Measurements from ENCODE around the gene TRERF1.

TRERF1 gene

GRCh38 chr6:42402184-42402583 lies 49.5 kb downstream of the TRERF1 start:
- Mint-ChIP-seq H3K9me3 (no peaks in the 10 kb centered on the region), H3K36me3 (ENCODE audit: low read depth) (no peaks in the 10 kb centered on the region), H3K27ac (peak overlapping the region; percentile 26), H3K4me1 (peaks cover 67% of the 10 kb centered on the region), H3K27me3 (no peaks in the 10 kb centered on the region), H3K4me3 (peak overlapping the region; percentile 11)
- DNase-seq: peak; percentile 58
- peak; percentile 92 for ATAC-seq

DNA sequence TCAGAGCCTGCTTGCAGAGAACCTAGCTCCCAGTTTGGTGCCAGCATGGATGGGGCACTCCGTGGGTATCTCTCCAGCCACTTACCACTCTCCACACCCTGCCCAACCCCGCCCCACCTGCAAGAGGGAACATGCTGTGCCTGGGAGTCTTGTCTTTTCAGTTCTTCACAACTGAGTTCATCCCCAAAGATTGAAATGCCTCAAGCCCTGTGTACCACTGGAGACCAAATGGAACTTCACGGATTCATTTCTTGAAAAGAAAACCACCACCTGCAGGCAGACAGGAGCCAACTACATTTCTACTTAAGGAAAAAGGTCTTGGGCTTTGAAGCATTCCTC lies 50.1 kb downstream of the TRERF1 start:
- H3K4me3 Mint-ChIP-seq: no peak overlapping the region
- H3K27ac Mint-ChIP-seq: no peak overlapping the region
- no peaks in the 10 kb centered on the region for H3K27me3 Mint-ChIP-seq
- DNase-seq (no peak), ATAC-seq (no peak)
- H3K4me1 Mint-ChIP-seq: peaks cover 66% of the 10 kb centered on the region
- H3K36me3 Mint-ChIP-seq (ENCODE audit: low read depth): no peaks in the 10 kb centered on the region
- no peaks in the 10 kb centered on the region for H3K9me3 Mint-ChIP-seq

DNA sequence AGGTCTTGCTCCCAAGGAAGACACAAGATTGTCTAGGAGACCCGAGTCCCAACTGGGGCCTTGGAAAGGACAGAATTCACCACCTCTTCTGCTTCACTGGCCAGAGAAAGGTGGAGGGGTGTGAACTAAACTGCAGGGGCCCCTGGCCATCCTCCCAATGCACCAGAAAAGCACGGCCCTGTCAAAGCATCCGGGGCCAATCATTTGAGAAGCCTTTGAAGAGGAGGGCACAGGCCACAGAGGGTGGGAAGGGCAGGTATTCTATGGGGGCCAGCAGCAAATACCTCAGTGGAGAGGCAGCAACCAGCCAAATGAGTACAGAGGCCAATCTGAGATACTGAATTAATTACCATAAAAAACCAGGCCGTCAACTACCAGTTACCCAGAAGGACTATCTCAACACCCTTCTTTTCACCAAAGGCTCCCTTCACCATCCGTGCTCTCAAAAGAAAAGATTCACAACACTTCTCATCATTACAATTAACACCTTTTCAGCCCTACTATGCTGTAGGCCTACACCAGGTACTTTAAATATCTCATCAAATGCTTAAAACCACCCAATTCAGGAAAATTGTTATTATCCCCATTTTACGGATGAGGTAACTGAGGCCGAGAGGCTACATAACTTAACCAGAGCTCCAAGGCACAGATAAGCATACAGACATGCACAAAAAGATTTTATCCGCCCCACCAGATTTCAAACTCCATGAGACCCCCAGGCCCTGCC lies 50.7 kb downstream of the TRERF1 start:
- H3K9me3 Mint-ChIP-seq: no peaks in the 10 kb centered on the region
- H3K4me3 Mint-ChIP-seq: no peak overlapping the region
- ATAC-seq (no peak), DNase-seq (no peak)
- H3K4me1 Mint-ChIP-seq: peaks cover 65% of the 10 kb centered on the region
- no peaks in the 10 kb centered on the region for H3K36me3 Mint-ChIP-seq (ENCODE audit: low read depth)
- no peaks in the 10 kb centered on the region for H3K27me3 Mint-ChIP-seq
- no peak overlapping the region for H3K27ac Mint-ChIP-seq

GRCh38 chr6:42400061-42400760 lies 51.5 kb downstream of the TRERF1 start:
- Mint-ChIP-seq H3K27ac (no peak overlapping the region), H3K4me3 (no peak overlapping the region), H3K36me3 (ENCODE audit: low read depth) (no peaks in the 10 kb centered on the region), H3K9me3 (no peaks in the 10 kb centered on the region), H3K4me1 (peaks cover 72% of the 10 kb centered on the region), H3K27me3 (no peaks in the 10 kb centered on the region)
- DNase-seq (no peak), ATAC-seq (no peak)

DNA sequence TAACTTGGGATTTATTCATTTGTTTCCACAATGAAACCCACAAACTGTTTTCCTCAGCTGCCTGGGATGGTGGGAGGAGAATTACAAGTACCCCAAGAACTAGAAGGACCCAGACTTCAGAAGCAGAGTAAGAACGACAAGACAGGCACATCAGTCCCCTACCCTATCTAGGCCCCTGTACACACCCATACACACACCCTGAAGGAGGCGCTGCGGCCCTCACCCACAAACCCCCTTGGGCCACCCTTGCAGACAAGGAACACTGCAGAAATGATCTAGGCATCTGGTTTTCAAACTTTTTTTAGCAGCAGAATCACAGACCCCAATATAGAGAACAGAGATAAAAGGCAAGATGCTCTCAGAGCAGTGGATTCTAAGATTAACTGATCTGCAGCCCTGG lies 55.0 kb downstream of the TRERF1 start:
- peaks cover 72% of the 10 kb centered on the region for H3K4me1 Mint-ChIP-seq
- DNase-seq (no peak), ATAC-seq (no peak)
- H3K36me3 Mint-ChIP-seq (ENCODE audit: low read depth): no peaks in the 10 kb centered on the region
- H3K4me3 Mint-ChIP-seq: no peak overlapping the region
- no peaks in the 10 kb centered on the region for H3K9me3 Mint-ChIP-seq
- no peaks in the 10 kb centered on the region for H3K27me3 Mint-ChIP-seq
- peak overlapping the region; percentile 1 for H3K27ac Mint-ChIP-seq

GRCh38 chr6:42394881-42395620 lies 56.7 kb downstream of the TRERF1 start:
- Mint-ChIP-seq H3K4me1 (peaks cover 78% of the 10 kb centered on the region), H3K27ac (peak overlapping the region; percentile 84), H3K4me3 (peak overlapping the region; percentile 37), H3K27me3 (no peaks in the 10 kb centered on the region), H3K9me3 (no peaks in the 10 kb centered on the region), H3K36me3 (ENCODE audit: low read depth) (no peaks in the 10 kb centered on the region)
- ATAC-seq (no peak), DNase-seq (no peak)

- Mint-ChIP-seq H3K27me3 (no peaks in the 10 kb centered on the region), H3K4me3 (peak overlapping the region; percentile 46), H3K4me1 (peaks cover 84% of the 10 kb centered on the region), H3K36me3 (ENCODE audit: low read depth) (no peaks in the 10 kb centered on the region), H3K27ac (peak overlapping the region; percentile 84), H3K9me3 (no peaks in the 10 kb centered on the region)
- DNase-seq: no peak
- ATAC-seq: no peak
Measured at GRCh38 chr6:42394151-42394550, 57.6 kb downstream of the TRERF1 start.

DNA sequence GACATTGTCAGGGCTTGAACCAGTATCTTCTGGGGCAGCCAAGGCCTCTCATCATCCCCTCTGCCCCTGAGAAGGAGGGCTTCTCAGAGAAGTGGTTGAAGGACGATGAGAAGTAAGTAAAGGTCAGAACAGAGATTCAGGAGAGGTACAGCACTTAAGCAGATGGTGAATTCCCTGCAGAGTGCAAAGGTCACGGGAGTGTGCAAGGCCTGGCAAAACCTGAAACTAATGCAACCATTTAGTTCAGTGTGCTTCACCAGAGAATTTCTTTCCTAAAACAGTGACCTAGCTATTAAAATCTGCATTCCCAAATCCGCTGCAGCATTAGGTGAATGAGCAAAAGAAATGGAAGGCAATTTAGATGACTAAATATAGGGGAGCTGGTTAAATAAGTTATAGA lies 58.4 kb downstream of the TRERF1 start:
- H3K27me3 Mint-ChIP-seq: no peaks in the 10 kb centered on the region
- peaks cover 88% of the 10 kb centered on the region for H3K4me1 Mint-ChIP-seq
- H3K27ac Mint-ChIP-seq: peak overlapping the region; percentile 84
- no peaks in the 10 kb centered on the region for H3K36me3 Mint-ChIP-seq (ENCODE audit: low read depth)
- H3K9me3 Mint-ChIP-seq: no peaks in the 10 kb centered on the region
- H3K4me3 Mint-ChIP-seq: no peak overlapping the region
- ATAC-seq (no peak), DNase-seq (no peak)

- peaks cover 93% of the 10 kb centered on the region for H3K4me1 Mint-ChIP-seq
- ATAC-seq (no peak), DNase-seq (no peak)
- H3K9me3 Mint-ChIP-seq: no peaks in the 10 kb centered on the region
- H3K27me3 Mint-ChIP-seq: no peaks in the 10 kb centered on the region
- H3K4me3 Mint-ChIP-seq: no peak overlapping the region
- H3K36me3 Mint-ChIP-seq (ENCODE audit: low read depth): no peaks in the 10 kb centered on the region
- peak overlapping the region; percentile 84 for H3K27ac Mint-ChIP-seq
Measured at GRCh38 chr6:42392833-42393232, 58.9 kb downstream of the TRERF1 start.

DNA sequence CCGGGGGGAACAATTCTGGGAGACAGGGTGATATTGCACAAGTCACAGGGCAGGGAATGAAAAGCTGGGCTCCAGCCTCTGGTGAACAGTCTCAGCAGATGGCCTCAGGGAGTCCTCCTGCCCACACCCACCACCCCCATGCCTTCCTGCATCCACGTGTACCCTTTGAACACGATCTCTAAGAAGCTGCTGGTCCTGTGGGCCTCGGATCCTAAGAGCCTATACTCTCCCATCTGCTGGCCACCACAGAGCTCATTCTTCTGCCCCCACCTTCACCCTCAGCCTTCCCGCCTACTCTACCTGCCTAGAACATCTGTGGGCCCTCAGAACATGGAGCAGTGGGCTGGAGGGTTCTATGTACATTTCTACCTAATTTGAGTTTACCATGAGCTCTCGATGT lies 60.3 kb downstream of the TRERF1 start:
- Mint-ChIP-seq H3K27ac (peak overlapping the region; percentile 99), H3K4me3 (peak overlapping the region; percentile 70), H3K9me3 (no peaks in the 10 kb centered on the region), H3K4me1 (peaks cover 98% of the 10 kb centered on the region), H3K36me3 (ENCODE audit: low read depth) (no peaks in the 10 kb centered on the region), H3K27me3 (no peaks in the 10 kb centered on the region)
- DNase-seq (no peak), ATAC-seq (no peak)

DNA sequence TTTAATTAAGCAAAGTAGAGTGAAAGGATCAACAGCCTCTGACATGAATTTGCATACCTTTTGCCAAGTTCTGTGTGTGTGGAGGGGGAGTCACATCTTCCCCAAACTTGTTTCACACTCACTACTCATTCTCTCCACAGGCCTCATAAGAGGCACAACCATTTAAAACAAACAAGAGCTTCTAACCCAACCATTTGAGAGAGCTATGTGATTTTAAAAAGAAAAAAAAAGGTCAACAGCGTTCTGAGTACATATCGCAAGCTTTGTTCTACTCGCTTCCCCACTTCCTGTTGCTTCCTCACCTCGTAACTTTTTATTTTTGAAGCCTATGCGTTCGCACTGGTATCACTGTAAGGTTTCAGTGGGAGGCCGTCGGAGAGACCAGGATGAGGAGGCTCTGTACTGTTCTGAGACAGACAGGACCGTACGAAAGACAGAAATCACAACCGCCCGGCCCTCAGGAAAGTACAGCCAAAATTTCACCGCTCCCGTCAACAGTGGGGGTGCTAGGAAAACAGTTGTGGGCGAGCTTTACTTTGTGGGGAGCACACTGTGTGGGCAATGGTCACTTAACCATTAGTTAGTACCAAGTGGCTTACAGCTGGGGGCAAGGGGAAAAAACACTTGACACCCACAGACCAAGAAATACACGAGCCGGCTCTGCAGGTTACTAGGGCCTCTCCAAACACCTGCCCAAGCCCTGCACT lies 61.3 kb downstream of the TRERF1 start:
- H3K4me3 Mint-ChIP-seq: peak overlapping the region; percentile 70
- H3K9me3 Mint-ChIP-seq: no peaks in the 10 kb centered on the region
- H3K4me1 Mint-ChIP-seq: peaks cover 100% of the 10 kb centered on the region
- H3K36me3 Mint-ChIP-seq (ENCODE audit: low read depth): no peaks in the 10 kb centered on the region
- ATAC-seq (peak; percentile 90), DNase-seq (peak; percentile 66)
- H3K27me3 Mint-ChIP-seq: no peaks in the 10 kb centered on the region
- peak overlapping the region; percentile 99 for H3K27ac Mint-ChIP-seq

- no peaks in the 10 kb centered on the region for H3K27me3 Mint-ChIP-seq
- peaks cover 97% of the 10 kb centered on the region for H3K4me1 Mint-ChIP-seq
- ATAC-seq: no peak
- H3K27ac Mint-ChIP-seq: peak overlapping the region; percentile 99
- H3K36me3 Mint-ChIP-seq (ENCODE audit: low read depth): no peaks in the 10 kb centered on the region
- H3K9me3 Mint-ChIP-seq: no peaks in the 10 kb centered on the region
- H3K4me3 Mint-ChIP-seq: peak overlapping the region; percentile 70
- no peak for DNase-seq
Measured at GRCh38 chr6:42389736-42390135, 62.0 kb downstream of the TRERF1 start.

DNA sequence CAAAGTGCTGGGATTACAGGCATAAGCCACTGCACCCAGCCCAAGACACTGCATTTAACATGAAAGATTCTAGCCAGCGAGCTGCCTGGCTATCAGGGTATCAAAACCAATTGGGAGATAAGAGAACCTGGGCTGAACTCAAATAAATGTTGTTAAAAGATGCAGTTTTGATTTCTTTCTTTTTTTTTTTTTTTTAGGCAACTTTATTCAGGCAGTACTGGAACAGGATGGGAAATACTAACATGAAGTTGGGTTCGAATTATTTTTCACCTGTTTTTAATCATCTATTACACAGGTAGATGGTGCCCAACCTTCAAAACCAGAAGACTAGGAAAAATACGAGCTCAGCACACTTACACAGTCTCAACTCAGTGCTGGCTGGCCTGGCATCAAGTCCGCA lies 63.7 kb downstream of the TRERF1 start:
- H3K27ac Mint-ChIP-seq: peak overlapping the region; percentile 99

DNA sequence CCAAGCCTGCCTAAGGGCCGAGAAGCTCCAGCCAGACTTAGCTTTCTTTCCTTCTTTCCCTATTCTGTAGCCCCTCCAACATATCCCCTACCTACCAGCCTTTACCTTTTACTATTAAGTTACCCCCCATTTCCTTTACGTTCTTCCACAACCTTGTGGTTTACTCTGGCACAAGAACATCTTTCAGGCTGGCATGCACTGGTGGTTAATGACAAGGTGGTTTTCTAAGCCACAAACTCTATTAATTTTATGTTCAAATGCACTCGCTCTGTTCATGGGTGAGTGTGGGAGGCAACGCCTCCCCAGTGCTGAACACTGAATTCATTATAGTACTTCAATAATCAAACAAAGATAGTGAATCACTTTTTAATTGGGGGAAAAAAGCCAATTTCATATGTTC lies 64.4 kb downstream of the TRERF1 start:
- Mint-ChIP-seq H3K9me3 (no peaks in the 10 kb centered on the region), H3K27me3 (no peaks in the 10 kb centered on the region), H3K4me3 (no peak overlapping the region), H3K36me3 (ENCODE audit: low read depth) (no peaks in the 10 kb centered on the region), H3K27ac (peak overlapping the region; percentile 73), H3K4me1 (peaks cover 92% of the 10 kb centered on the region)
- ATAC-seq (no peak), DNase-seq (no peak)

More for the DNA sequence above, 63.7 kb downstream of the TRERF1 start:
- no peaks in the 10 kb centered on the region for H3K9me3 Mint-ChIP-seq
- peaks cover 97% of the 10 kb centered on the region for H3K4me1 Mint-ChIP-seq
- ATAC-seq (no peak), DNase-seq (no peak)
- H3K4me3 Mint-ChIP-seq: no peak overlapping the region
- no peaks in the 10 kb centered on the region for H3K27me3 Mint-ChIP-seq
- no peaks in the 10 kb centered on the region for H3K36me3 Mint-ChIP-seq (ENCODE audit: low read depth)

Data from activated naive CD8-positive, alpha-beta T cell treated with anti-CD3 and anti-CD28 coated beads, Interleukin-2, amount 50 U/mL, for 24 hours (primary cell).